Measurements from ENCODE around the gene GNPNAT1.
A peak's percentile ranks its signal among the peaks of the same experiment; 100 is the strongest.
"Not testable (repeated sequence)": the region's sequence is repeated elsewhere in the genome, so short reads cannot be mapped to it uniquely, and the experiment has no call there.

Gene GNPNAT1

DNA sequence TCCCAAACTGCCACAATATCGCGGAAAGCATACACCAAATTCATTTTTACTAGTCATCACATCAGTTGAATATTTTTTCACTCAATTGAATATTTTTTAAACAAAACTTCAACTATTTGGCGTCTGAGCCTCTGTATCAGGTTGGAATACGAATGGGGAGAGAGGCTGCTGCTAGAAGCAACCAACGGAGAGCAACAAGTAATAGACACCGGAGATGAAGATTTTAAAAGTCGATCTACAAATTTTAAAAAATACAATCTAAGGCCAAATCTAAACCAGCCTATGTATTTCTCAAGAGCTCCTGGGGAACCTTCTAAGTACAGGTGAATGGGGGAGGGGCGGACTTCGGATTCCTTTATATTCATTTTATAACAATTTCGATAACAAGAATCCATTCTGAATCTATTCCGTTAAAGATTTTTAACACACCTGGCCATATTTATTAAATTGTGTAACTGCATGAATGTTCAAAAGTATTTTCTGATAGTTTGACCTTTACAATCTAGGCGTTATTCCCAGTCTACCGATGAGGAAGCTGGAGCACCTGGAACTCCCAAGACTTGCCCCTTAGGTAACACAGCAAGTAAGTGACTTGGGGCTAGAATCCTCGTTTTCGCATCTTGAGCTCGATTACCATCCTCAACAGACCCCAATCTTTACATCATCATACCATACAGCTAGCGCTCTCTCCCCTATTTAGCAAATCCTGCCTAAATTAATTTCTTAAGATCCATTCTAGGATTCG is 1.2 kb downstream of the GNPNAT1 start:
- peak overlapping the region; percentile 97 for H3K4me3 ChIP-seq (ENCODE audit: low read depth, low read length)
- peaks cover 31% of the 10 kb centered on the region for H3K4me1 ChIP-seq (ENCODE audit: control insufficient read depth, insufficient read depth, low read length, unreplicated experiment)
- no peak overlapping the region for H2AFZ ChIP-seq (ENCODE audit: low read length, unreplicated experiment)
- peaks cover 64% of the 10 kb centered on the region for H3K79me2 ChIP-seq (ENCODE audit: control insufficient read depth, insufficient read depth, low read length, unreplicated experiment)
- no peaks in the 10 kb centered on the region for H3K27me3 ChIP-seq (ENCODE audit: insufficient read depth, low read length)
- H3K27ac ChIP-seq (ENCODE audit: low read depth, low read length) = peak overlapping the region; percentile 99
- peaks cover 11% of the 10 kb centered on the region for H3K36me3 ChIP-seq (ENCODE audit: insufficient read depth, low read length)

DNA sequence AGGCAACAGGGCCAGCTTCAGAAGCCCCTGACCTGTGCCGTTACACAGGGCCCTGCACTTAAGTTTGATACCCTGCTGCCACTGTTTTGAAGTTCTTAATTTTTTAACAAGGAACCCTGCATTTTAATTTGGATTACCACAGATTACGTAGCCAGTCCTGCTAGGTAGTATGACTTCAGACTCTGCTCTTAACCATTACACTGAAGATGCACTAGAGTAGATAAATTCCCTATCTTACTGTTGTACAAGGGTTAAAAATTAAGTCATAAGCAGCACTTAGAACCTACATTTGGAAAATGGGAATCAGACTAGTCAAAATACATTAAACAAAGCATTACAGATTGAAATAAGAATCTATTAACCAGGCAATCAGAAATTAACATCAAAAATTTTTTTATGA is 2.3 kb downstream of the GNPNAT1 start:
- Histone ChIP-seq H3K27me3 (ENCODE audit: insufficient read depth, low read length) (no peaks in the 10 kb centered on the region), H3K4me1 (ENCODE audit: control insufficient read depth, insufficient read depth, low read length, unreplicated experiment) (peaks cover 35% of the 10 kb centered on the region), H2AFZ (ENCODE audit: low read length, unreplicated experiment) (no peak overlapping the region), H3K4me3 (ENCODE audit: low read depth, low read length) (peak overlapping the region; percentile 97), H3K36me3 (ENCODE audit: insufficient read depth, low read length) (peaks cover 11% of the 10 kb centered on the region), H3K79me2 (ENCODE audit: control insufficient read depth, insufficient read depth, low read length, unreplicated experiment) (peaks cover 74% of the 10 kb centered on the region), H3K27ac (ENCODE audit: low read depth, low read length) (peak overlapping the region; percentile 54)

DNA sequence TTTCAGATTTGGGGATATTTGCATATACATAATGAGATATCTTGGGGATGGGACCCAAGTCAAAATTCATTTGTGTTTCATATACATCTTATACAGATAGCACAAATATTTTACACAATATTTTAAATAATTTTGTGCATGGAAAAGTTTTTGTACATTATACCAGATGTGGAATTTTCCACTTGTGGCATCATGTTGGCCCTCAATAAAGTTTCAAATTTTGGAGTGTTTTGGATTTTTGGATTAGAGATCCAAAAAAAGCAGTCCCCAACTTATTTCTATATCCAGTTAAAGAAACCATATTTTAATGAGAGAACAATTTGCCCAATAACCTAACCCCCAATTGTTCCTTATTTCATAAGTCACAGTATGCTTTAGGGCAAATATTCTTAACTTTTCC is 4.5 kb downstream of the GNPNAT1 start:
- H2AFZ ChIP-seq (ENCODE audit: low read length, unreplicated experiment) = no peak overlapping the region
- peaks cover 13% of the 10 kb centered on the region for H3K36me3 ChIP-seq (ENCODE audit: insufficient read depth, low read length)
- H3K27me3 ChIP-seq (ENCODE audit: insufficient read depth, low read length) = no peaks in the 10 kb centered on the region
- peaks cover 43% of the 10 kb centered on the region for H3K4me1 ChIP-seq (ENCODE audit: control insufficient read depth, insufficient read depth, low read length, unreplicated experiment)
- no peak overlapping the region for H3K4me3 ChIP-seq (ENCODE audit: low read depth, low read length)
- H3K79me2 ChIP-seq (ENCODE audit: control insufficient read depth, insufficient read depth, low read length, unreplicated experiment) = peaks cover 92% of the 10 kb centered on the region
- no peak overlapping the region; the same call in 1 of the 2 replicates for H3K27ac ChIP-seq (ENCODE audit: low read depth, low read length)

DNA sequence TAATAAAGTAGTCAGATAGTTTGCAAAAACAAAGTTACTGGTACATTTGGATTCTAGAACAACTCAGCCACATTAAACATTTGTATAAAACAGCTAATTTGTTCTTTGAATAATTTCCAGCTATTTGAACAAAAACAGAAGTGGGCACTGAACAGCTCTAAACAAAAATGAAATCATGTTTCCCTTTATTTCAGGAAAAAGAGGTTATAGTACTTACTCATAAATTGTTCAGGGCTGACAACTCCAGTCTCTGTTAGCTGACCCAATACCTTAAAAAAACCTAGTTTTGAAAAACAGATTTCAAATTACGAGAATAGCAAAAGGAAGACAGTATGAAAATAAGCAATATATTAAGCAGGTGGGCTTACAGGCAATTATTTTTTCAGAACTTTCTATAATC is 8.2 kb downstream of the GNPNAT1 start:
- no peak overlapping the region for H3K4me3 ChIP-seq (ENCODE audit: low read depth, low read length)
- peak overlapping the region; percentile 20 for H3K27ac ChIP-seq (ENCODE audit: low read depth, low read length)
- H3K36me3 ChIP-seq (ENCODE audit: insufficient read depth, low read length) = peaks cover 31% of the 10 kb centered on the region
- peaks cover 70% of the 10 kb centered on the region for H3K79me2 ChIP-seq (ENCODE audit: control insufficient read depth, insufficient read depth, low read length, unreplicated experiment)
- peaks cover 42% of the 10 kb centered on the region for H3K4me1 ChIP-seq (ENCODE audit: control insufficient read depth, insufficient read depth, low read length, unreplicated experiment)
- no peak overlapping the region for H2AFZ ChIP-seq (ENCODE audit: low read length, unreplicated experiment)
- no peaks in the 10 kb centered on the region for H3K27me3 ChIP-seq (ENCODE audit: insufficient read depth, low read length)

DNA sequence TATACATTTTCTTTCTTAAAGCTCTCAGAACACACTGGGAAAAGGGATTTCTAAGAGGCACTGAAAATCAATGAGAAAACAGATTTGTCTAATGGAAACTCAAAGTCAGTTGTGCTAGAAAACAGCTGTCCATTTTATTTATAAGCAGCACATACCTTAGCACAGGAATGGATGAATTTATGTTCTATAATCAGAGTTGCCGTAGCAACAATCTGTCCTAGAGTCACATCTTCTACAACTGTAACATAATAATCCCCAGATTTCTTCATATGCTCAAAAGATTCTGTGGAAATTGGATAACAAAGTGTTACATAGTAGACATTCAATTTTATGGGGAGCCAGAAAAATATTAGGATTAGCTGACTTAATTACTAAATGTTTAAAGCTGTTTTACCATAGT is 9.8 kb downstream of the GNPNAT1 start:
- Histone ChIP-seq H3K27me3 (ENCODE audit: insufficient read depth, low read length) (no peaks in the 10 kb centered on the region), H3K27ac (ENCODE audit: low read depth, low read length) (peak overlapping the region; percentile 76), H2AFZ (ENCODE audit: low read length, unreplicated experiment) (no peak overlapping the region), H3K4me1 (ENCODE audit: control insufficient read depth, insufficient read depth, low read length, unreplicated experiment) (peaks cover 29% of the 10 kb centered on the region), H3K79me2 (ENCODE audit: control insufficient read depth, insufficient read depth, low read length, unreplicated experiment) (peaks cover 54% of the 10 kb centered on the region), H3K4me3 (ENCODE audit: low read depth, low read length) (no peak overlapping the region), H3K36me3 (ENCODE audit: insufficient read depth, low read length) (peaks cover 38% of the 10 kb centered on the region)

DNA sequence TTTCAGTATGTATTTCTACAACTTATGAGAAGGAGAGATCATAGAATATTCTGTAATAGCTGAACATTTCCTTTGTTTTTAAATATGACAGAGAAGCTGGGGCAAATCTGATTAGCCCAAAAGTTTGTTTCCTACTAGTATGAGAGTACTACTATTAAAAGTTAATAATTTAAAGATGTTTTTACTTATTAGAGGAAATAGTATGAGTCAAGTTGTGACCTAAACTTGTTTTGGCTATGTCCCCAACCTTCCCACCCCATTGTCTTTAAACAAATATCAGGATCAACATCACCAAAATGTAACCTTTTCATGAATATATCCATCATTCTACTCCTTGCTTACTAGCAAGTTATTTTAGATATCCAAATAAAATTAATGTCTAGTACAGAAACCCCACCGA is 10.5 kb downstream of the GNPNAT1 start:
- H3K4me3 ChIP-seq (ENCODE audit: low read depth, low read length) = no peak overlapping the region
- H3K36me3 ChIP-seq (ENCODE audit: insufficient read depth, low read length) = peaks cover 43% of the 10 kb centered on the region
- peak overlapping the region; percentile 76 for H3K27ac ChIP-seq (ENCODE audit: low read depth, low read length)

DNA sequence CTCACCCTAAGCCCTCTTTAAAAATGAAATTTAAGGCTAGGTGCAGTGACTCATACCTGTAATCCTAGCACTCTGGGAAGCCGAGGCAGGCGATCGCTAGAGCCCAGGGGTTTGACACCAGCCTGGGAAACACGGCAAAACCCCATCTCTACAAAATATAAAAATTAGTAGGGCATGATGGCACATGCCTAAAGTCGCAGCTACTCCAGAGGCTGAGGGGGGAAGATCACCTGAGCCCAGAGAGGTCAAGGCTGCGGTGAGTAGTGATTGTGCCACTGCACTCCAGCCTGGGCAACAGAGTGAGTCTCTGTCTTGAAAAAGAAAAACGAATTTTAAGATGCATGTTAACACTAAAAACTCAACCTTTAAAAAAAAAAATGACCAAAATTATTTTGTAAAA is 12.7 kb downstream of the GNPNAT1 start:
- peaks cover 53% of the 10 kb centered on the region for H3K36me3 ChIP-seq (ENCODE audit: insufficient read depth, low read length)
- no peak overlapping the region for H3K4me3 ChIP-seq (ENCODE audit: low read depth, low read length)
- H3K27me3 ChIP-seq (ENCODE audit: insufficient read depth, low read length) = no peaks in the 10 kb centered on the region
- peaks cover 21% of the 10 kb centered on the region for H3K4me1 ChIP-seq (ENCODE audit: control insufficient read depth, insufficient read depth, low read length, unreplicated experiment)
- H3K79me2 ChIP-seq (ENCODE audit: control insufficient read depth, insufficient read depth, low read length, unreplicated experiment) = peaks cover 26% of the 10 kb centered on the region
- no peak overlapping the region for H3K27ac ChIP-seq (ENCODE audit: low read depth, low read length)
- H2AFZ ChIP-seq (ENCODE audit: low read length, unreplicated experiment) = no peak overlapping the region

More for the DNA sequence above, 10.5 kb downstream of the GNPNAT1 start:
- Histone ChIP-seq H3K79me2 (ENCODE audit: control insufficient read depth, insufficient read depth, low read length, unreplicated experiment) (peaks cover 47% of the 10 kb centered on the region), H2AFZ (ENCODE audit: low read length, unreplicated experiment) (no peak overlapping the region), H3K27me3 (ENCODE audit: insufficient read depth, low read length) (no peaks in the 10 kb centered on the region), H3K4me1 (ENCODE audit: control insufficient read depth, insufficient read depth, low read length, unreplicated experiment) (peaks cover 29% of the 10 kb centered on the region)

DNA sequence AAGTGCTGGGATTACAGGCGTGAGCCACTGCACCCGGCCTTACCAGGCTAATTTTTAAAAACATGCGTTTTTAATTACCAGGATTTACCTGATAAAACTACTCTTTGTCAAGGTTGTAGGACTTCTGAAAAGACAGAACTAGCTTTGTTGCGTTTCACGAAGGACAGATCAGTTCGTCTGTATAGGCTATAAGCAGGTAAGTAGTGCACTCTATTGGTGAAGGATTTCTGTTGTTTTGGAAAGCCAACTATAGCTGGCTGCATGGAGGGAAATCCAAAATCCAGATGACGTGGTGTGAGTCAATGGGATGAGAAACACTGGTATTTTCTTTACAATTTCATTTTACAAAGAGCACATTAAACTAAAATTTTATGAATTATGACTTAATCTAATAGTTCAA is 14.6 kb downstream of the GNPNAT1 start:
- peaks cover 9% of the 10 kb centered on the region for H3K79me2 ChIP-seq (ENCODE audit: control insufficient read depth, insufficient read depth, low read length, unreplicated experiment)
- H3K4me3 ChIP-seq (ENCODE audit: low read depth, low read length) = no peak overlapping the region
- peaks cover 17% of the 10 kb centered on the region for H3K4me1 ChIP-seq (ENCODE audit: control insufficient read depth, insufficient read depth, low read length, unreplicated experiment)
- H3K27ac ChIP-seq (ENCODE audit: low read depth, low read length) = no peak overlapping the region
- H2AFZ ChIP-seq (ENCODE audit: low read length, unreplicated experiment) = no peak overlapping the region
- H3K27me3 ChIP-seq (ENCODE audit: insufficient read depth, low read length) = no peaks in the 10 kb centered on the region
- H3K36me3 ChIP-seq (ENCODE audit: insufficient read depth, low read length) = peaks cover 50% of the 10 kb centered on the region

DNA sequence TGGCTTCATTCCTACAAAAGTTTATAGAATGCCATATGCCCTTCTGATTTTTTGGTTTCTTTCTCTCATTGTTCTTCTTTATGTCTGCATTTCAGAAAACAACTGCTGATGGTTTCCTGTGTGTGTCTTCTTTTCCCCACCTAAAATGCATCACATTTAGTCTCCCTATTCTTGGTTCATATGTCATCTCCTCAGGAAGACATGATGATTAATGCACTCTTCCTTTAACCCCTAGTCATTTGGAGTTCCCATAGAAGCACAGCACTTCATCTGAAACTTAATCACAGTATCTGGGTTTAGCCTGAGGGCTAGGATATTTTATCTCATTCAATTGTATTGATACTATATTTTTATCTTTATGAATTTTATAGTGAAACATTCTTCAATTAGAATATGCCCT is 21.5 kb downstream of the GNPNAT1 start:
- H3K4me1 ChIP-seq (ENCODE audit: control insufficient read depth, insufficient read depth, low read length, unreplicated experiment) = peaks cover 17% of the 10 kb centered on the region
- no peaks in the 10 kb centered on the region for H3K79me2 ChIP-seq (ENCODE audit: control insufficient read depth, insufficient read depth, low read length, unreplicated experiment)
- H3K4me3 ChIP-seq (ENCODE audit: low read depth, low read length) = no peak overlapping the region
- peak overlapping the region; percentile 33 for H3K27ac ChIP-seq (ENCODE audit: low read depth, low read length)
- H2AFZ ChIP-seq (ENCODE audit: low read length, unreplicated experiment) = no peak overlapping the region
- H3K27me3 ChIP-seq (ENCODE audit: insufficient read depth, low read length) = no peaks in the 10 kb centered on the region
- peaks cover 9% of the 10 kb centered on the region for H3K36me3 ChIP-seq (ENCODE audit: insufficient read depth, low read length)

DNA sequence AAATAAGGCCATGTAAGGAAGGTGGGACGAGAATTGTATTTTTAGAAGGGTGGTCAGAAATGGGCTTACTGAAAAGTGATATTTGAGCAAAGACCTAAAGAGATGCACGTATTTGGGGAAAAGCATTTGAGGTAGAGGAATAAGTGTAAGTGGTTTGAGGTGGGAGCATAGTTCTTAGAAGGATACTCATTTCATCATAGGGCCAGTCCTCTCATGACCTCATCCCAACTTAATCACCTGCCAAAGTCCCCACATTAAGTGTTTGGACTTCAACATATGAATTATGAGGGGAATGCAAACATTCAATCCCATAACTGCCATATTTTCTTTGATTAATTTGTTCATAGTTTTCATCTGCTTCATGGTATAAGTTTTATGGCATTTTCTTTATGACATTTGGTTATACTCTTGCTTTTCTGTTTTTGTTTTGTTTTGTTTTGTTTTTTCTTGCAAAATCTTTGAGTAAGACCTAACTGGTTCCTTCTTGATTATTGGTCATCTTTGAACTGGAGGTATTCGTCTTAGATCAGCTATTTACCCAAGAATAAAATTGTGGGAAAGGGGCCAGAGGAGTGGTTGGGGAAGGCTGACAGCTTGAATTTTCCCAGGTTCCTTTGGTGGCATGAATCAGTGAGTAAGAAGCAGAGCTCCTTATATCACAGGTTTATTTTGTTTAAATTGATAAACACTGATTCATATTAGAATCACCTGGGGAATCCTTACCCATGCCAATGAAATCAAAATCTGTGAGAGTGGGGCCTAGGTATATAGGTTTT is 24.2 kb downstream of the GNPNAT1 start:
- H3K79me2 ChIP-seq (ENCODE audit: control insufficient read depth, insufficient read depth, low read length, unreplicated experiment) = no peaks in the 10 kb centered on the region

DNA sequence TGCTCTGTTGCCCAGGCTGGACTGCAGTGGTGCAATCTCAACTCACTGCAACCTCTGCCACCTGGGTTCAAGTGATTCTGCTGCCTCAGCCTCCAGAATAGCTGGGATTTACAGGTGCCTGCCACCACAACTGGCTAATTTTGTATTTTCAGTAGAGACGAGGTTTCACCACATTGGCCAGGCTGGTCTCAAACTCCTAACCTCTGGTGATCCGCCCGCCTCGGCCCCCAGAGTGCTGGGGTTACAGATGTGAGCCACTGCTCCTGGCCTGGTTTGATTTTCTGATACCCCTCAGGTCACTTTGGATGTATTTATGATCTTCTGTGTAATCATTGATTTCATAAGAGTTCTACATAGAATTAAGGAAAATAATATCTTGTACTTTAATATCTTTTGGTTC is 28.5 kb downstream of the GNPNAT1 start:
- H3K79me2 ChIP-seq (ENCODE audit: control insufficient read depth, insufficient read depth, low read length, unreplicated experiment); H2AFZ ChIP-seq (ENCODE audit: low read length, unreplicated experiment); H3K4me1 ChIP-seq (ENCODE audit: control insufficient read depth, insufficient read depth, low read length, unreplicated experiment); H3K36me3 ChIP-seq (ENCODE audit: insufficient read depth, low read length); H3K27me3 ChIP-seq (ENCODE audit: insufficient read depth, low read length); H3K27ac ChIP-seq (ENCODE audit: low read depth, low read length); H3K4me3 ChIP-seq (ENCODE audit: low read depth, low read length): not testable (repeated sequence)

More for the DNA sequence above, 24.2 kb downstream of the GNPNAT1 start:
- Histone ChIP-seq H3K27ac (ENCODE audit: low read depth, low read length) (no peak overlapping the region), H3K4me3 (ENCODE audit: low read depth, low read length) (no peak overlapping the region), H2AFZ (ENCODE audit: low read length, unreplicated experiment) (no peak overlapping the region), H3K27me3 (ENCODE audit: insufficient read depth, low read length) (no peaks in the 10 kb centered on the region), H3K36me3 (ENCODE audit: insufficient read depth, low read length) (peaks cover 6% of the 10 kb centered on the region), H3K4me1 (ENCODE audit: control insufficient read depth, insufficient read depth, low read length, unreplicated experiment) (peaks cover 12% of the 10 kb centered on the region)
